Suppressor macrophage treated with lipopolysaccharide for 4 hours (primary cell): Measurements from ENCODE around the gene CERS5.

Source experiments
- DNase-seq: peaks from one replicate; pipeline ENCODE4 v3.0.0-alpha.2; 2020

Gene CERS5

GRCh38 chr12:50123203-50123602 is 44.0 kb downstream of the CERS5 start:
- DNase-seq, result no peak

GRCh38 chr12:50121641-50122040 is 45.5 kb downstream of the CERS5 start:
- no peak for DNase-seq

- no peak for DNase-seq
These were observed 46.2 kb downstream of the CERS5 start for GRCh38 chr12:50120953-50121352.

- DNase-seq, result no peak
These were observed 46.6 kb downstream of the CERS5 start for GRCh38 chr12:50120521-50120920.

- DNase-seq, result no peak
These were observed 47.8 kb downstream of the CERS5 start for GRCh38 chr12:50119387-50119786.

- DNase-seq, result no peak
These were observed 50.0 kb downstream of the CERS5 start for GRCh38 chr12:50117057-50117622.

DNA sequence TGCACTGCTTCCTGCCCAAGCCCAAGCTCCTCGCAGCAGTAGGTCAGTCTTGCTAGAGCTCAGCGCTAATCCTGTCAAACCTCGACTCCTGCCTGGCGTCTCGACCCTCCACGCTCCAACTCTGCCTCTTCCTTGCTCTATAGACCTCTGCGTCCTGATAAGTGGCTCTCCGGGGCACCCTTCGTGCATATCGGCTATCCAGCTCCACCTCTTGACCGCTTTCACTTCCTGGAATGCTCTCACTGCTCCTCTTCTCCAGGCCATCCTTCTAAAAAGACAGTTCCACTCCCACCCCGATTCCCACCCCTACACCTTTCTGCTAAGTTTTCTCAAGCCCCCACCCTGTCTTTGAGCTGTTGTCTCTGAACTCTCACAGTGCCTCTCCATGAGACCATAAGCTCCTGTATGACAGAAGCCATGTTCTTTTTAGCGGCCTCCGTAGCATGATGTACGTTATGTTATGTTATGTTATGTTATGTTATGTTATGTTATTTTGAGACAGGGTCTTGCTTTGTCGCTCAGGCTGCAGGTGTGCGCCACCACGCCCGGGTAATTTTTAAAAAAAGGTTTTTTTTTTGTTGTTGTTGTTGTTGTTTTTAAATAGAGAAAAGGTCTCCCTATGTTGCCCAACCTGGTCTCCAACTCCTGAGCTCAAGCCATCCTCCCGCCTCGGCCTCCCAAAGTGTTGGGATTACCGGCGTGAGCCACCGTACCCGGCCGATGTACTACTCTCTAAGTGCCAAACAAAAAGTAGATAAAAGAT is 54.5 kb downstream of the CERS5 start:
- DNase-seq, result peak; percentile 61

DNA sequence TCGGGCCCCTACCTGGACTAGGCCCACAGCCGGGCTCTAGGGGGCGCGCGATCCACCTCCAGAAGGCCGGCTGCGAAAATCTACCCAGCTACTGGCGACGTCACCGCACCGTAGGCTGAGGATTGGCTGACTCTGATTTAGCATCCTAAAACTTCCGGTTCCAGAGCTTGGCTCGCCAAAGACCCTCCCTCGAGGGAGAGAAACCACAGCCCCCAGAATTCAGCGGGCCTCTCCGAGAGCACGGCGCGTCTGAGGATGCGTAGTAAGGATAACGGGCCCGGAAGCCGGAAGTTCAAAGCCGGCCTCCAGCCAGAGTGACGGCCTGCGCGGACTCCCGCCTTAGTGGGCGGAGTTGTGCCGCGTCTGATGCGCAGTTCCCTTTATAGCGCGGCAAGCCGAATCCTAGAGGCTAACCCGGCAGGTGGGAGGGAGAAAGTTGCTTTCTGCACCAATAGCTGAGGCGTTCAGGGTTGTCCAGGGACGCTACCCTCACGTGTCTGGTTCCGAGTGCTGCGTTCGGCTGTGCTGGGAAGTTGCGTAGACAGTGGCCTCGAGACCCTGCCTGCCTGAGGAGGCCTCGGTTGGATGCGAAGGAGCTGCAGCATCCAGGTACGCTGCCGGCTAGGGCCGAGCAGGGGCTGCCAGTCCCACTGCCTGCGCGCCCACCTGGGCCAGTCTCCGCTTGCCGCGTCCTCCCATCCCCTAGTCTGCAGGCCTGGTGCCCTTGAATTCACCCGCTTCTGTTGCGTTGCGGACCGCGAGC is 55.3 kb downstream of the CERS5 start, which contains the start of gene COX14:
Gene COX14, plus strand, starts transcription at position 544 of the 763 bp plus-strand sequence. CDS start 7,808 bp downstream, outside the sequence.
- peak; percentile 100 for DNase-seq

- no peak for DNase-seq
These were observed 55.8 kb downstream of the CERS5 start for GRCh38 chr12:50111395-50111692.

DNA sequence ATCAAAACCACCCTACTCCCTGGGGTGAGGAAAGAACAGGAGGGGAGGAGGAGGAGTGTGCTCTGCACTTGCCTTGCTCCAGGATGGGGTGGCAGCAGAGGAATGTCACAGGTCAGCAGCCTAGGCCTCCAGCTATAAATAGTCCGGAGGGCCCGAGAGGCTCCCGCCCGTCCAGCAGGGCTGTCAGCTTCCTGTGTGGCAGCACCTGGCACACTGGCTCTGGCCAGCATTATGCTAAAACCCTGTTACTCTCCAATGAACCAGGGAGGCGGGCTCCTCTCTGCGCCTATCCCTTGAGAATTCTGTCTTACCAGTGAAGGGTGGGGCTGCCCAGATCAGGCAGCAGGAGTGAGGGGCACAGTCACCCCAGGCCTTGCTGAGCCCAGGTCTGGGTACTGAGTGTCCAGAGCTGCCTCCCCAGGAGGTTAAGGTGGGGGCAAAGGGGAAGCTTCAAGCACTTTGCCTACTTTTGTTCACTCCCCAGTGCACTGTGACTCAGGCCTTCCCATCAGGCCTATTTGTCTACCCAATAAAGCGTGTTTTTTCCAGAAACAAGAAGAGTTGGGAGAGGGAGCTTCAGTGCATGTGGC is 56.3 kb downstream of the CERS5 start:
- DNase-seq, result peak; percentile 38

DNA sequence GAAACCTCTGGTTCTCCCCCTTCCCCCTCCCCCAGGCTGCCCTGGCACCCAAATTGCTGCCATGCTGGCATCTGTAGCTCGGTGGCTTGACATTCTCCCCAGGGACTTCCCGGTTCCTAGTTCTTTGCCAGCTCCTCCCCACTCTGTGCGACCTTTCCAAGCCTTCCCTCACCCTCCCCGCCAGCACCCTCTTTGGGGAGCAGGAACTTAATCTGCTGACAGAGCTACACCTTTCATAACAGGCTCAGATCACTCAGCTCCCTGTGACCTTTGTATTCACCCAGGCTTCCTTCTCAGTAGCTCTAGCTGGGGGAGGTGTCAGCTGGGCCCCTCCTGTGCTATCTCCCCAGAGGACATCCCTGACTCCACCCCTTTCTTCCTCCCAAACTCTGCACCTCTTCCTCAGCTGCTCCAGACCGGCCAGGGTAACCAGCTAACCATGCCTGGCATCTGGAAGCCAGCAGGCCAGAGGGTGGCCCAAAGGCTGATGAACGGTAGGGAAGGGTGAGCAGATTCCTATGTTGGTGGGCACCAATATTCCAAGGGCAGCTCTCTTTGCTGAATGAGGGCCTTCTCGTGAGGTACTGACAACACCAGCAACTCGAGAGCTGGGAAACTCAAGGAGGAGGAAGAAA is 56.9 kb downstream of the CERS5 start:
- DNase-seq, result peak; percentile 80

GRCh38 chr12:50109319-50109718 is 57.9 kb downstream of the CERS5 start:
- no peak for DNase-seq

DNA sequence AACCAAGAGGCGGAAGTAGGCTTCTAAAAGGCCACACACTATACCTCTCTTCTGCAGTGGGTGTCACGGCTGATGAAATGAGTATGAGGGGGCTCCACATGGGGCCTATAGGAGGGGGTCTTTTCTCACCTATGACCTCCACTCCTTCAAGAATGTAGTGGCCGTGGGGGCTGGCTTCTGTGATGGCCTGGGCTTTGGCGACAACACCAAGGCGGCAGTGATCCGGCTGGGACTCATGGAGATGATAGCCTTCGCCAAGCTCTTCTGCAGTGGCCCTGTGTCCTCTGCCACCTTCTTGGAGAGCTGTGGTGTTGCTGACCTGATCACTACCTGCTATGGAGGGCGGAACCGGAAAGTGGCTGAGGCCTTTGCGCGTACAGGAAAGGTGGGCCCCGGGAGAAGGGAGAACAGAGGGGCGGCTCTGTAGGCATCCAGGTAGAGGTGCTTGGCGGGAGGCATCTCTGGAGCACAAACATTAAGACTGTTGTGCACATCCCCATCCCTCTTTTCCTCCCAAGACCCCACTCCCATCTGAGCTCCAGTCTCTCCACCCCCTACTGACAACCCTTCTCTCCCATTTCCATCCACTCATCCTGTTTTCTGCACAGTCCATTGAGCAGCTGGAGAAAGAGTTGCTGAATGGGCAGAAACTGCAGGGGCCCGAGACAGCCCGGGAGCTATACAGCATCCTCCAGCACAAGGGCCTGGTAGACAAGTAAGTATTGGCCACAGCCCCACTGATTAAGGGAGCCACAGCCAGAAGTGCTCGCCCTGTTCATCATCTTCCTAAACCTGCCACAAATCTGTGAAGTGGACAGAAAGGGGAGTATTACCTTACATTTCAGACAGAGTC is 59.5 kb downstream of the CERS5 start:
- no peak for DNase-seq

- DNase-seq, result no peak
These were observed 60.3 kb downstream of the CERS5 start for GRCh38 chr12:50106907-50107306.

DNA sequence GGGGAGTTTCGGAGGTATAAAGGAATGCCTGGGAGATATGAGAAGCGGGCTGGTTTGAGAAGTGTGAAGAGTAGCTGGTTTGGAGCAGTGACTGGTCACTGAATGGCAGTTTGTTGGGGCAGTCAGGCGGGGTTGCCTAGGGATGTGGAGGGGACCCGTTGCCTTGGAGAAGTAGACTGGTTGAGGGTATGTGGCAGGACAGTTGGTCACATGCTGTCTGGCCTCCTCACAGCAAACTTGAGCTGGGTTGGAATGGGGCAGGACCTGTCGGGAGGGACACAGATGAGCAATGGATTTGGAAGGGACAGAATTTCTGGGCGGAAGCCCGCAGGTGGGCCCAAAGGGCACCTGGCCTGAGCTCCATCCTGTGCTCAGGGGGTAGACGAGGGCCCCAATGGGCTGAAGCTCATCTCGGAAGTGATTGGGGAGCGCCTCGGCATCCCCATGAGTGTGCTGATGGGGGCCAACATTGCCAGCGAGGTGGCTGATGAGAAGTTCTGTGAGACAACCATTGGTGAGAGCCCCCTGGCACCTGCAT is 61.2 kb downstream of the CERS5 start:
- DNase-seq, result no peak

- no peak for DNase-seq
These were observed 62.5 kb downstream of the CERS5 start for GRCh38 chr12:50104417-50105366.

- no peak for DNase-seq
These were observed 63.3 kb downstream of the CERS5 start, which contains the start of gene GPD1 for GRCh38 chr12:50103767-50104321. GPD1 (plus strand) TSS chr12:50104008; CDS start chr12:50104051, 43 bp downstream.

- DNase-seq, result no peak
These were observed 63.8 kb downstream of the CERS5 start for GRCh38 chr12:50103351-50103750.

- DNase-seq, result no peak
These were observed 64.4 kb downstream of the CERS5 start for GRCh38 chr12:50102646-50103309.

GRCh38 chr12:50102131-50102531 is 65.0 kb downstream of the CERS5 start:
- DNase-seq, result no peak
